Panc1 (cell line): Measurements from ENCODE around the gene MYO19. TPM values are rescaled to one million over a fixed set of nuclear protein-coding genes. Genes with fewer than 3 reads are reported as not detected.
"Not testable (repeated sequence)": the region's sequence is repeated elsewhere in the genome, so short reads cannot be mapped to it uniquely, and the experiment has no call there.

Source experiments
- ATAC-seq: fragments of 200-7000 bp; cut with Tn5 transposase; 2 replicates; pipeline ENCODE4 v1.9.1; 2020; ENCODE audit warnings: mild to moderate bottlenecking, moderate library complexity
- BruUV-seq: library from RNA; stranded (reverse); fragments of 400-500 nt; replicated peaks from 2 replicates; lab custom pipeline; 2021; lab: Mats Ljungman, UMichigan
- CTCF ChIA-PET: fragments of 300-600 bp; sonication (Branson Sonifier 250); formaldehyde crosslinking; loops from one replicate; lab custom pipeline; 2022; ENCODE audit warnings: antibody characterized with exemption; lab: Charles Lee
- POLR2A ChIA-PET: fragments of 300-600 bp; sonication (Branson Sonifier 250); formaldehyde crosslinking; loops from one replicate; lab custom pipeline; 2022; ENCODE audit warnings: antibody characterized with exemption; lab: Charles Lee
- DNase-seq: peaks from one replicate; pipeline ENCODE4 v3.0.0-alpha.2; 2010; ENCODE audit warnings: low read depth, low spot score
- H3K27ac ChIP-seq: 2 replicates; pipeline ENCODE4 v1.5.1; 2011; ENCODE audit warnings: mild to moderate bottlenecking, low read length, inconsistent platforms
- H3K27me3 ChIP-seq: fragments of 200-500 bp; sonication (Bioruptor generic); 2 replicates; pipeline ENCODE4 v1.6.0; 2014; ENCODE audit warnings: low read length, inconsistent platforms; ENCODE audit not compliant: control insufficient read depth, insufficient read depth
- H3K36me3 ChIP-seq: fragments of 200-500 bp; sonication (Bioruptor generic); 2 replicates; pipeline ENCODE4 v1.5.1; 2014; ENCODE audit warnings: inconsistent platforms, mild to moderate bottlenecking, low read length, moderate library complexity; ENCODE audit not compliant: control insufficient read depth, insufficient read depth
- H3K4me1 ChIP-seq: 2 replicates; pipeline ENCODE4 v1.5.1; 2011; ENCODE audit warnings: inconsistent platforms, mild to moderate bottlenecking, low read length, moderate library complexity; ENCODE audit not compliant: control insufficient read depth, insufficient read depth
- H3K4me3 ChIP-seq, 2 experiments: 2 replicates each; pipeline ENCODE4 v1.5.1; 2011 to 2012; ENCODE audit warnings: low read depth in 2 of 2, low read length in 2 of 2, mild to moderate bottlenecking in 2 of 2, inconsistent platforms in 1 of 2, moderate library complexity in 1 of 2
- H3K9me3 ChIP-seq: fragments of 200-500 bp; sonication (Bioruptor generic); 2 replicates; pipeline ENCODE4 v1.5.1; 2014; ENCODE audit warnings: low read depth, mild to moderate bottlenecking, inconsistent platforms, low read length, moderate library complexity; ENCODE audit not compliant: control insufficient read depth, insufficient read depth
- POLR2AphosphoS5 ChIP-seq: IDR thresholded peaks from 2 replicates; pipeline ENCODE4 v1.6.1; 2012; ENCODE audit warnings: mild to moderate bottlenecking, low read depth, low read length, moderate library complexity
- SIN3A ChIP-seq: IDR thresholded peaks from 2 replicates; pipeline ENCODE4 v1.6.1; 2012; ENCODE audit warnings: low read depth, mild to moderate bottlenecking, low read length, moderate library complexity, borderline replicate concordance; ENCODE audit not compliant: insufficient read depth
- TCF7L2 ChIP-seq: IDR thresholded peaks from 2 replicates; pipeline ENCODE4 v1.6.1; 2011; ENCODE audit warnings: mild to moderate bottlenecking, low read depth, low read length, inconsistent platforms
- in situ Hi-C: cut with HindIII; loops from 2 replicates; pipeline ENCODE4 v1.10.0; 2016; ENCODE audit warnings: low sequenced_read_pairs, low pct_unique_long_range_greater_than_20kb
- intact Hi-C: fragments of 100-400 bp; cut with micrococcal nuclease; formaldehyde crosslinking; loops from one replicate; pipeline ENCODE4 v1.10.0; 2022; ENCODE audit not compliant: unreplicated experiment
- total RNA-seq: library from RNA; stranded (reverse); gene quantifications from one replicate; pipeline ENCODE4 v1.2.1, GENCODE V29; 2021; ENCODE audit not compliant: unreplicated experiment
- TF ChIP-seq, protein P1 (sequence below): fragments of 450-650 bp; IDR thresholded peaks from 2 replicates; pipeline ENCODE4 v1.5.1; 2017; ENCODE audit warnings: mild to moderate bottlenecking
- TF ChIP-seq, protein P2 (sequence below), 2 experiments: IDR thresholded peaks; 2 replicates each; pipeline ENCODE4 v1.6.1; 2011 to 2012; ENCODE audit warnings: low read depth in 2 of 2, control low read depth in 1 of 2, low read length in 1 of 2, mild to moderate bottlenecking in 1 of 2, moderate library complexity in 1 of 2; ENCODE audit not compliant: insufficient read depth in 1 of 2

MYO19 gene
- total RNA-seq, 1 experiment from 2014 or later = 88.0 TPM

DNA sequence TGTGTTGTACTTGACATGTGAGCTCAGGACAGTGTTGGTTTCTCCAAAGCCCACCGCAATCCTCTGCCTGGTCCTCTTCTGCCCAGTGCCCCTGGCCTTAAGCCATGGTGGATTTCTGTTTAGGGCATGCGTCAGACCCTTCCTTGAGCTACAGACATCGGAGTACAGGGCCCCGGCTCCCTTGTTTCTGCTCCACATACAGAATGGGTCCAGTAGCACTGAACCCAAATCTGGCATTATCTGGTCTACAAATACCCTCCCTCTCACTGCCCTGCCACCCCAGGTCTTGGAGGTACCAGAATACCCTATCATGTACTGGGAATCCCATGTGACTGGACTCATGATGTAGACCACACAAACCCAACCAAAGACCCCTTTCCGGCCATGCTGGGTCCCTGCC is 75.6 kb downstream of the MYO19 start:
- intact Hi-C loops (no loop called here), in situ Hi-C loops (no loop called here)
- TF ChIP-seq TCF7L2 (no peak), POLR2AphosphoS5 (no peak), SIN3A (no peak)
- TF ChIP-seq, protein P1, sequence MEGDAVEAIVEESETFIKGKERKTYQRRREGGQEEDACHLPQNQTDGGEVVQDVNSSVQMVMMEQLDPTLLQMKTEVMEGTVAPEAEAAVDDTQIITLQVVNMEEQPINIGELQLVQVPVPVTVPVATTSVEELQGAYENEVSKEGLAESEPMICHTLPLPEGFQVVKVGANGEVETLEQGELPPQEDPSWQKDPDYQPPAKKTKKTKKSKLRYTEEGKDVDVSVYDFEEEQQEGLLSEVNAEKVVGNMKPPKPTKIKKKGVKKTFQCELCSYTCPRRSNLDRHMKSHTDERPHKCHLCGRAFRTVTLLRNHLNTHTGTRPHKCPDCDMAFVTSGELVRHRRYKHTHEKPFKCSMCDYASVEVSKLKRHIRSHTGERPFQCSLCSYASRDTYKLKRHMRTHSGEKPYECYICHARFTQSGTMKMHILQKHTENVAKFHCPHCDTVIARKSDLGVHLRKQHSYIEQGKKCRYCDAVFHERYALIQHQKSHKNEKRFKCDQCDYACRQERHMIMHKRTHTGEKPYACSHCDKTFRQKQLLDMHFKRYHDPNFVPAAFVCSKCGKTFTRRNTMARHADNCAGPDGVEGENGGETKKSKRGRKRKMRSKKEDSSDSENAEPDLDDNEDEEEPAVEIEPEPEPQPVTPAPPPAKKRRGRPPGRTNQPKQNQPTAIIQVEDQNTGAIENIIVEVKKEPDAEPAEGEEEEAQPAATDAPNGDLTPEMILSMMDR = no peak
- TF ChIP-seq, protein P2, sequence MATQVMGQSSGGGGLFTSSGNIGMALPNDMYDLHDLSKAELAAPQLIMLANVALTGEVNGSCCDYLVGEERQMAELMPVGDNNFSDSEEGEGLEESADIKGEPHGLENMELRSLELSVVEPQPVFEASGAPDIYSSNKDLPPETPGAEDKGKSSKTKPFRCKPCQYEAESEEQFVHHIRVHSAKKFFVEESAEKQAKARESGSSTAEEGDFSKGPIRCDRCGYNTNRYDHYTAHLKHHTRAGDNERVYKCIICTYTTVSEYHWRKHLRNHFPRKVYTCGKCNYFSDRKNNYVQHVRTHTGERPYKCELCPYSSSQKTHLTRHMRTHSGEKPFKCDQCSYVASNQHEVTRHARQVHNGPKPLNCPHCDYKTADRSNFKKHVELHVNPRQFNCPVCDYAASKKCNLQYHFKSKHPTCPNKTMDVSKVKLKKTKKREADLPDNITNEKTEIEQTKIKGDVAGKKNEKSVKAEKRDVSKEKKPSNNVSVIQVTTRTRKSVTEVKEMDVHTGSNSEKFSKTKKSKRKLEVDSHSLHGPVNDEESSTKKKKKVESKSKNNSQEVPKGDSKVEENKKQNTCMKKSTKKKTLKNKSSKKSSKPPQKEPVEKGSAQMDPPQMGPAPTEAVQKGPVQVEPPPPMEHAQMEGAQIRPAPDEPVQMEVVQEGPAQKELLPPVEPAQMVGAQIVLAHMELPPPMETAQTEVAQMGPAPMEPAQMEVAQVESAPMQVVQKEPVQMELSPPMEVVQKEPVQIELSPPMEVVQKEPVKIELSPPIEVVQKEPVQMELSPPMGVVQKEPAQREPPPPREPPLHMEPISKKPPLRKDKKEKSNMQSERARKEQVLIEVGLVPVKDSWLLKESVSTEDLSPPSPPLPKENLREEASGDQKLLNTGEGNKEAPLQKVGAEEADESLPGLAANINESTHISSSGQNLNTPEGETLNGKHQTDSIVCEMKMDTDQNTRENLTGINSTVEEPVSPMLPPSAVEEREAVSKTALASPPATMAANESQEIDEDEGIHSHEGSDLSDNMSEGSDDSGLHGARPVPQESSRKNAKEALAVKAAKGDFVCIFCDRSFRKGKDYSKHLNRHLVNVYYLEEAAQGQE (IDR thresholded peaks at IDR 0.05; ENCODE audit: insufficient read depth in 1 of 2, low read depth in 2 of 2, low read length in 1 of 2) = no peak
- Histone ChIP-seq H3K27ac (no peak overlapping the region), H3K27me3 (peaks cover 2% of the 10 kb centered on the region; the same call in 1 of the 2 replicates), H3K4me1 (no peaks in the 10 kb centered on the region), H3K4me3 (no peak overlapping the region), H3K36me3 (no peaks in the 10 kb centered on the region), H3K9me3 (no peaks in the 10 kb centered on the region)
- no peak for ATAC-seq
- CTCF ChIA-PET = no interaction called here
- BruUV-seq = no TSS peak
- no peak for DNase-seq
- POLR2A ChIA-PET = no interaction called here

DNA sequence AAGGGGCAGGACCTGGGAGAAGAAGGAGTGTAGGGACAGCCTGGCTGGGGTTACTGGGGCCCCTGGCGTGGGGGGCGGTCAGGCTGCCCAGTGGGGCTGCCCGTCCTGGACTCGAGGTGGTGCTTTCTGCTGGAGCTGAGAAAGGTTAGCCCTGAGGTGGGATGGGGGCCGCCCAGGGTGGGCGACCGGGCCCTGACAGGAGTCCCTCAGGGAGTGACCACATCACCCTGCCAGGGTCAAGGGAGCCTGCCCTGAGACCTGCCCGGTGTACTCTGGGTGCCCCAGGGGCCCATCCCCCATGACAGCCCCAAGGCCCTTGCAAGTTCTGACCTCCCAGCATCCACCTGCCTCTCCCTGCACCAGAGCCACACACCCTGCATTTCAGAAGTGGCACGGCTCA is 77.0 kb downstream of the MYO19 start:
- BruUV-seq, H3K27me3 ChIP-seq, DNase-seq, in situ Hi-C loops, H3K9me3 ChIP-seq, CTCF ChIA-PET, ATAC-seq, H3K4me1 ChIP-seq, POLR2A ChIA-PET, H3K4me3 ChIP-seq, intact Hi-C loops, H3K36me3 ChIP-seq, H3K27ac ChIP-seq: not testable (repeated sequence)

DNA sequence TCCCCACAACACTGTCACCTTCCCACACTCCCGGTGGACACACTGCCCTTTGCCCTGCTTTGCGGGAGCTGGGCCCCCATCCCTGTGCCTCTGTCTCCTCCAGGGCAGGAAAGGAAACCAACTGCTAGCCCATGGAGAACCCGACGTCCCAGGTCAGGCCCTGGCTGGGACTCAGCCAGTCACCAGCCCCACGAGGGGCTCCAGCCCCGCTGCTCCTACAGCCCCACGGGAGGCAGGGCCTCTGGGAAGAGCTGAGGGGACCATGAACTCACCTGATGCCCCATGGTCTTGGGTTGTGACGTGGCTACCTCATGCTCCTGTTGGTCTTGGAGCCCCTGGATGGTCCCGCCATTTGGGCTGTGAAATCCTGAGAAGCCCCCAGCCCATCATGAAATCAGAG is 81.8 kb downstream of the MYO19 start:
- BruUV-seq, POLR2A ChIA-PET, ATAC-seq, H3K36me3 ChIP-seq, H3K9me3 ChIP-seq, H3K27me3 ChIP-seq, DNase-seq, H3K4me1 ChIP-seq, H3K27ac ChIP-seq, CTCF ChIA-PET, H3K4me3 ChIP-seq, intact Hi-C loops, in situ Hi-C loops: not testable (repeated sequence)

DNA sequence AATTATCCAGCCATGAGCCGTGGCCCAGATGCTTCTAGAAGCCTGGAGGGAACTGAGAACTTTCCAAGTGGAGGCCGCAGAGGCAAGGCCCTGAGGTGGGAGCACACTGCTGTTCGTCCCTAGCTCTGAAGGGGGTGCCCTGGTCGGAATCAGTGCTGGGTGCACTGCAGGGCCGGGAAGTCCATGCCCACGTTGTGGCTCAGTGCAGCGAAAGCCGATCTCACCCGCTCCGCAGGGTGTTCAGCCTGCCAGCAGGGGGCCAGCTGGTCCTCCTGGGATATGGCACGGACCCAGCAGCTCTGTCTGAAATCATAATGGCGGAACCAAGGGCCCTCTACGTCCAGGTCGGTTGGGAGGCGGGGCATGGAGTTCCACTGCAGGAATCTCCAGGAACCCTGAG is 84.7 kb downstream of the MYO19 start:
- ATAC-seq, H3K4me3 ChIP-seq, H3K9me3 ChIP-seq, CTCF ChIA-PET, H3K27me3 ChIP-seq, H3K4me1 ChIP-seq, DNase-seq, H3K36me3 ChIP-seq, in situ Hi-C loops, POLR2A ChIA-PET, intact Hi-C loops, H3K27ac ChIP-seq, BruUV-seq: not testable (repeated sequence)
